Panc1 (cell line): Measurements from ENCODE around the gene DNAJC5G.

ENCODE experiments used
- CTCF ChIP-seq: fragments of 450-650 bp; IDR thresholded peaks from 2 replicates; pipeline ENCODE4 v1.5.1; 2017; ENCODE audit warnings: mild to moderate bottlenecking
- SIN3A ChIP-seq: IDR thresholded peaks from 2 replicates; pipeline ENCODE4 v1.6.1; 2012; ENCODE audit warnings: low read depth, mild to moderate bottlenecking, low read length, moderate library complexity, borderline replicate concordance; ENCODE audit not compliant: insufficient read depth

GRCh38 chr2:27258051-27258450, 17.2 kb upstream of the DNAJC5G start:
- TF ChIP-seq CTCF (no peak), SIN3A (no peak)
